ENCODE data around the gene LCN12. TPM values are rescaled to one million over a fixed set of nuclear protein-coding genes. Genes with fewer than 3 reads are reported as not detected.

Gene LCN12
- total RNA-seq, 1 donor from 2014 or later = 2.9 TPM

GRCh38 chr9:136955943-136956335 lies 3.9 kb downstream of the LCN12 start:
- H3K4me3 Mint-ChIP-seq (ENCODE audit: unreplicated experiment) = no peak overlapping the region
- DNase-seq = no peak
- H3K4me1 Mint-ChIP-seq (ENCODE audit: low read depth, unreplicated experiment) = no peaks in the 10 kb centered on the region
- peaks cover 10% of the 10 kb centered on the region for H3K9me3 Mint-ChIP-seq (ENCODE audit: unreplicated experiment)
- H3K36me3 Mint-ChIP-seq (ENCODE audit: unreplicated experiment) = no peaks in the 10 kb centered on the region
- peaks cover 4% of the 10 kb centered on the region for H3K27me3 Mint-ChIP-seq (ENCODE audit: unreplicated experiment)
- no peak overlapping the region for H3K27ac Mint-ChIP-seq (ENCODE audit: unreplicated experiment)
- no peak for TF ChIP-seq CTCF (IDR thresholded peaks at IDR 0.05; ENCODE audit: partially characterized antibody, unreplicated experiment)

GRCh38 chr9:136956604-136957003 lies 4.5 kb downstream of the LCN12 start:
- no peak for DNase-seq
- H3K9me3 Mint-ChIP-seq (ENCODE audit: unreplicated experiment) = peaks cover 10% of the 10 kb centered on the region
- no peak overlapping the region for H3K4me3 Mint-ChIP-seq (ENCODE audit: unreplicated experiment)
- no peaks in the 10 kb centered on the region for H3K4me1 Mint-ChIP-seq (ENCODE audit: low read depth, unreplicated experiment)
- no peak overlapping the region for H3K27ac Mint-ChIP-seq (ENCODE audit: unreplicated experiment)
- H3K27me3 Mint-ChIP-seq (ENCODE audit: unreplicated experiment) = peaks cover 4% of the 10 kb centered on the region
- no peak for TF ChIP-seq CTCF (IDR thresholded peaks at IDR 0.05; ENCODE audit: partially characterized antibody, unreplicated experiment)
- H3K36me3 Mint-ChIP-seq (ENCODE audit: unreplicated experiment) = no peaks in the 10 kb centered on the region

GRCh38 chr9:136957461-136957860 lies 5.4 kb downstream of the LCN12 start:
- Mint-ChIP-seq H3K27me3 (ENCODE audit: unreplicated experiment) (peaks cover 4% of the 10 kb centered on the region), H3K4me1 (ENCODE audit: low read depth, unreplicated experiment) (no peaks in the 10 kb centered on the region), H3K9me3 (ENCODE audit: unreplicated experiment) (peaks cover 10% of the 10 kb centered on the region), H3K4me3 (ENCODE audit: unreplicated experiment) (no peak overlapping the region), H3K27ac (ENCODE audit: unreplicated experiment) (no peak overlapping the region), H3K36me3 (ENCODE audit: unreplicated experiment) (no peaks in the 10 kb centered on the region)
- DNase-seq = no peak
- no peak for TF ChIP-seq CTCF (IDR thresholded peaks at IDR 0.05; ENCODE audit: partially characterized antibody, unreplicated experiment)

- Mint-ChIP-seq H3K27me3 (ENCODE audit: unreplicated experiment) (peaks cover 6% of the 10 kb centered on the region), H3K4me1 (ENCODE audit: low read depth, unreplicated experiment) (peaks cover 3% of the 10 kb centered on the region), H3K27ac (ENCODE audit: unreplicated experiment) (no peak overlapping the region), H3K4me3 (ENCODE audit: unreplicated experiment) (no peak overlapping the region), H3K9me3 (ENCODE audit: unreplicated experiment) (peaks cover 12% of the 10 kb centered on the region), H3K36me3 (ENCODE audit: unreplicated experiment) (no peaks in the 10 kb centered on the region)
- no peak for TF ChIP-seq CTCF (IDR thresholded peaks at IDR 0.05; ENCODE audit: partially characterized antibody, unreplicated experiment)
- no peak for DNase-seq
Observed at GRCh38 chr9:136957901-136958300, 5.8 kb downstream of the LCN12 start.

- Mint-ChIP-seq H3K4me1 (ENCODE audit: low read depth, unreplicated experiment) (peaks cover 6% of the 10 kb centered on the region), H3K36me3 (ENCODE audit: unreplicated experiment) (no peaks in the 10 kb centered on the region), H3K9me3 (ENCODE audit: unreplicated experiment) (peaks cover 12% of the 10 kb centered on the region), H3K27me3 (ENCODE audit: unreplicated experiment) (peaks cover 8% of the 10 kb centered on the region), H3K4me3 (ENCODE audit: unreplicated experiment) (no peak overlapping the region), H3K27ac (ENCODE audit: unreplicated experiment) (no peak overlapping the region)
- no peak for DNase-seq
- TF ChIP-seq CTCF (IDR thresholded peaks at IDR 0.05; ENCODE audit: partially characterized antibody, unreplicated experiment) = no peak
Observed at GRCh38 chr9:136958473-136958872, 6.4 kb downstream of the LCN12 start.

All from glutamatergic neuron (in vitro differentiated cells).